ENCODE measurements around the gene UGT2B11. TPM values are rescaled to one million over a fixed set of nuclear protein-coding genes. Genes with fewer than 3 reads are reported as not detected.

UGT2B11 gene
- total RNA-seq, 1 experiment from 2014 or later: not detected

DNA sequence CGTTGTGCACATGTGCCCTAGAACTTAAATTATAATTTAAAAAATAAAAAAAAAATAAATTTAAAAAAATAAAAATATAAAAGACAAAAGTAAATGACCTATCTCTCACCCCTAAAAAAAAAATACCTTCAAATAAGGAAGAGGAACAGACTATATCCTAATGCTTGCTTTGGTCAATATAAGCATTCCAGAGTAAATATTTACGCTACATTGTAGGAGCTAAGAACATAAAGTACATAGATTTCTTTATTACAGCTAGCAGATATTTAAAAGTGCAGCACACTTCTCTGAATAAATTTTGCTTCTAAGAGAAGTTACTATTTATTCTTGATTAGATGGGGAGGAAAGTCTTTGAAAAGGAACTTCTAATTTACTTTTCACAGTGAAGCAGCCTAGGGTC is 24.5 kb upstream of the UGT2B11 start:
- ATAC-seq (no peak), DNase-seq (ENCODE audit: low read depth, low spot score) (no peak)
- H3K27me3 ChIP-seq (ENCODE audit: insufficient read depth, low read length): no peaks in the 10 kb centered on the region
- no peak overlapping the region for H3K4me3 ChIP-seq (replicated peaks in 1 of 2; ENCODE audit: low read depth in 1 of 2, low read length in 2 of 2)
- no peaks in the 10 kb centered on the region for H3K9me3 ChIP-seq (ENCODE audit: control insufficient read depth in 1 of 2, insufficient read depth in 1 of 2, low read depth in 1 of 2, low read length in 2 of 2)
- H3K9ac ChIP-seq (ENCODE audit: low read length): no peak overlapping the region
- H3K79me2 ChIP-seq (ENCODE audit: insufficient read depth, low read length): no peaks in the 10 kb centered on the region
- intact Hi-C loops (cut with micrococcal nuclease): no loop called here
- TF ChIP-seq POLR2AphosphoS5 (IDR thresholded peaks at IDR 0.05; ENCODE audit: low read depth, low read length) (no peak), YY1 (IDR thresholded peaks at IDR 0.05; ENCODE audit: extremely low read depth, insufficient replicate concordance, low read depth, low read length) (no peak), ELF1 (IDR thresholded peaks at IDR 0.05; ENCODE audit: borderline replicate concordance, low read depth) (no peak), EZH2phosphoT487 (IDR thresholded peaks at IDR 0.05; ENCODE audit: borderline replicate concordance) (no peak), SP1 (IDR thresholded peaks at IDR 0.05; ENCODE audit: low read depth) (no peak), POLR2A (IDR thresholded peaks at IDR 0.05; ENCODE audit: borderline replicate concordance, extremely low read depth, insufficient read depth, insufficient read length) (no peak), CEBPB (IDR thresholded peaks at IDR 0.05; ENCODE audit: low read depth) (no peak), RAD21 (IDR thresholded peaks at IDR 0.05; ENCODE audit: low read depth) (no peak), ZNF274 (IDR thresholded peaks at IDR 0.05; ENCODE audit: low read depth, low read length) (no peak), FOSL1 (IDR thresholded peaks at IDR 0.05; ENCODE audit: low read depth) (no peak), MAX (IDR thresholded peaks at IDR 0.05) (no peak), EZH2 (IDR thresholded peaks at IDR 0.05) (no peak), EGR1 (IDR thresholded peaks at IDR 0.05; ENCODE audit: low read depth) (no peak), TCF7L2 (IDR thresholded peaks at IDR 0.05; ENCODE audit: borderline replicate concordance, extremely low read depth, insufficient read depth, insufficient read length) (no peak), REST (IDR thresholded peaks at IDR 0.05; ENCODE audit: low read depth) (no peak), JUND (IDR thresholded peaks at IDR 0.05) (no peak), ATF3 (IDR thresholded peaks at IDR 0.05) (no peak)
- H3K9me2 ChIP-seq (ENCODE audit: insufficient read depth): no peaks in the 10 kb centered on the region
- H3K36me3 ChIP-seq (ENCODE audit: control insufficient read depth in 1 of 2, insufficient read depth in 2 of 2, low read length in 2 of 2): no peaks in the 10 kb centered on the region
- H2AFZ ChIP-seq (ENCODE audit: low read depth, low read length, poor library complexity, severe bottlenecking): no peak overlapping the region
- no peak overlapping the region for H3K4me2 ChIP-seq (ENCODE audit: low read length)
- H3K4me1 ChIP-seq (ENCODE audit: control insufficient read depth in 1 of 2, insufficient read depth in 2 of 2, low read length in 2 of 2): no peaks in the 10 kb centered on the region
- RAD21 ChIA-PET (ENCODE audit: low non-redundant PET in 1 of 2, low total read pairs in 2 of 2, uncharacterized antibody in 2 of 2, unreplicated experiment in 2 of 2): no interaction called here
- CTCF ChIA-PET: no interaction called here
- POLR2A ChIA-PET: no interaction called here
- H4K20me1 ChIP-seq (ENCODE audit: insufficient read depth): no peaks in the 10 kb centered on the region
- BruUV-seq (replicated peaks): no TSS peak
- no peak overlapping the region for H3K27ac ChIP-seq (ENCODE audit: low read depth, low read length)
